H9 (cell line): ENCODE data around the gene CASP10. TPM values are rescaled to one million over a fixed set of nuclear protein-coding genes. Genes with fewer than 3 reads are reported as not detected.

ENCODE experiments used
- DNase-seq: peaks from one replicate; pipeline ENCODE4 v3.0.0-alpha.2; 2017
- H2AFZ ChIP-seq: one replicate; pipeline ENCODE4 v1.6.1; 2013; ENCODE audit warnings: mild to moderate bottlenecking, low read length, control low read depth, moderate library complexity
- H2AK5ac ChIP-seq: 2 replicates; pipeline ENCODE4 v1.6.1; 2013; ENCODE audit warnings: low read length, control low read depth, mixed read lengths; ENCODE audit not compliant: insufficient read length
- H2BK120ac ChIP-seq: one replicate; pipeline ENCODE4 v1.6.1; 2013; ENCODE audit warnings: low read depth, mild to moderate bottlenecking, low read length, control low read depth, inconsistent platforms; ENCODE audit not compliant: poor library complexity, severe bottlenecking
- H2BK12ac ChIP-seq: 2 replicates; pipeline ENCODE4 v1.6.1; 2013; ENCODE audit warnings: low read length, control low read depth, mixed read lengths, low read depth; ENCODE audit not compliant: insufficient read length
- H2BK15ac ChIP-seq: 2 replicates; pipeline ENCODE4 v1.6.1; 2013; ENCODE audit warnings: low read depth, low read length, control low read depth
- H2BK20ac ChIP-seq: one replicate; pipeline ENCODE4 v1.6.1; 2013; ENCODE audit warnings: low read depth, mild to moderate bottlenecking, low read length, control low read depth, inconsistent platforms; ENCODE audit not compliant: poor library complexity, severe bottlenecking
- H2BK5ac ChIP-seq: 2 replicates; pipeline ENCODE4 v1.6.1; 2013; ENCODE audit warnings: low read length, control low read depth, mixed read lengths; ENCODE audit not compliant: insufficient read length
- H3K14ac ChIP-seq: 2 replicates; pipeline ENCODE4 v1.6.1; 2013; ENCODE audit warnings: low read length, control low read depth; ENCODE audit not compliant: insufficient read depth
- H3K18ac ChIP-seq: 2 replicates; pipeline ENCODE4 v1.6.1; 2013; ENCODE audit warnings: low read depth, mild to moderate bottlenecking, mixed read lengths, low read length, control low read depth; ENCODE audit not compliant: insufficient read length
- H3K23ac ChIP-seq: 2 replicates; pipeline ENCODE4 v1.6.1; 2013; ENCODE audit warnings: low read length, control low read depth, mixed read lengths, low read depth; ENCODE audit not compliant: insufficient read length
- H3K23me2 ChIP-seq: 2 replicates; pipeline ENCODE4 v1.6.1; 2013; ENCODE audit warnings: low read depth, mild to moderate bottlenecking, mixed read lengths, low read length, control low read depth; ENCODE audit not compliant: insufficient read length, poor library complexity, severe bottlenecking
- H3K27ac ChIP-seq: 2 replicates; pipeline ENCODE4 v1.5.1; 2013; ENCODE audit warnings: low read length, control low read depth, mixed read lengths, low read depth; ENCODE audit not compliant: insufficient read length
- H3K27me3 ChIP-seq: 2 replicates; pipeline ENCODE4 v1.6.1; 2013; ENCODE audit warnings: low read length, control low read depth, inconsistent platforms; ENCODE audit not compliant: insufficient read depth
- H3K4ac ChIP-seq: 2 replicates; pipeline ENCODE4 v1.6.1; 2013; ENCODE audit warnings: low read depth, mild to moderate bottlenecking, control low read depth, inconsistent platforms, low read length, moderate library complexity
- H3K4me1 ChIP-seq: 2 replicates; pipeline ENCODE4 v1.6.1; 2013; ENCODE audit warnings: low read length, control low read depth, inconsistent platforms; ENCODE audit not compliant: insufficient read depth
- H3K4me2 ChIP-seq: 2 replicates; pipeline ENCODE4 v1.6.1; 2013; ENCODE audit warnings: low read length, control low read depth, mixed read lengths; ENCODE audit not compliant: insufficient read length, insufficient read depth
- H3K56ac ChIP-seq: 2 replicates; pipeline ENCODE4 v1.6.1; 2013; ENCODE audit warnings: low read depth, mild to moderate bottlenecking, mixed read lengths, low read length, control low read depth; ENCODE audit not compliant: insufficient read length
- H3K79me1 ChIP-seq: 2 replicates; pipeline ENCODE4 v1.6.1; 2013; ENCODE audit warnings: low read depth, mild to moderate bottlenecking, moderate library complexity, low read length, control low read depth, inconsistent platforms; ENCODE audit not compliant: insufficient read depth, poor library complexity, severe bottlenecking
- H3K79me2 ChIP-seq: 2 replicates; pipeline ENCODE4 v1.6.1; 2013; ENCODE audit warnings: low read length, control low read depth, inconsistent platforms; ENCODE audit not compliant: insufficient read depth
- H3K9ac ChIP-seq: 2 replicates; pipeline ENCODE4 v1.6.1; 2013; ENCODE audit warnings: low read length, control low read depth, mixed read lengths; ENCODE audit not compliant: insufficient read length; ENCODE audit errors: extremely low read depth
- H3K9me3 ChIP-seq: one replicate; pipeline ENCODE4 v1.6.1; 2013; ENCODE audit warnings: low read depth, low read length, inconsistent platforms; ENCODE audit not compliant: control insufficient read depth
- H3T11ph ChIP-seq: one replicate; pipeline ENCODE4 v1.6.1; 2013; ENCODE audit warnings: mild to moderate bottlenecking, low read length, control low read depth, inconsistent platforms
- H4K20me1 ChIP-seq: one replicate; pipeline ENCODE4 v1.6.1; 2013; ENCODE audit not compliant: control insufficient read depth, insufficient read length, insufficient read depth
- H4K5ac ChIP-seq: 2 replicates; pipeline ENCODE4 v1.6.1; 2013; ENCODE audit warnings: low read depth, mild to moderate bottlenecking, mixed read lengths, low read length, control low read depth; ENCODE audit not compliant: insufficient read length
- H4K8ac ChIP-seq: replicated peaks from 2 replicates; pipeline ENCODE4 v1.6.1; 2013; ENCODE audit warnings: low read length, control low read depth, mixed read lengths, low read depth; ENCODE audit not compliant: insufficient read length
- H4K91ac ChIP-seq: 2 replicates; pipeline ENCODE4 v1.6.1; 2013; ENCODE audit warnings: low read depth, mild to moderate bottlenecking, moderate library complexity, mixed read lengths, low read length, control low read depth; ENCODE audit not compliant: insufficient read length
- H3K27ac Mint-ChIP-seq, 3 experiments: 2 replicates in 2 of 3; 3 replicates in 1 of 3; pipeline ENCODE4 v1.8.0; 2020 to 2021; ENCODE audit warnings: mixed read lengths in 3 of 3, mild to moderate bottlenecking in 1 of 3, moderate library complexity in 1 of 3
- H3K27me3 Mint-ChIP-seq: 2 replicates; pipeline ENCODE4 v1.8.0; 2021; ENCODE audit warnings: low read depth, mild to moderate bottlenecking, moderate library complexity, mixed read lengths
- H3K36me3 Mint-ChIP-seq, 3 experiments: 2 replicates in 2 of 3; 3 replicates in 1 of 3; pipeline ENCODE4 v1.8.0; 2020 to 2021; ENCODE audit warnings: low read depth in 3 of 3, mixed read lengths in 3 of 3; ENCODE audit not compliant: insufficient read depth in 1 of 3
- H3K4me1 Mint-ChIP-seq, 2 experiments: 2 replicates each; pipeline ENCODE4 v1.8.0; 2020; ENCODE audit warnings: mixed read lengths in 2 of 2
- H3K4me3 Mint-ChIP-seq, 2 experiments: 2 replicates in 1 of 2; 3 replicates in 1 of 2; pipeline ENCODE4 v1.8.0; 2020 to 2021; ENCODE audit warnings: mild to moderate bottlenecking in 2 of 2, mixed read lengths in 2 of 2, moderate library complexity in 1 of 2
- H3K9me3 Mint-ChIP-seq, 2 experiments: 2 replicates in 1 of 2; 3 replicates in 1 of 2; pipeline ENCODE4 v1.8.0; 2020; ENCODE audit warnings: mild to moderate bottlenecking in 2 of 2, mixed read lengths in 2 of 2, moderate library complexity in 1 of 2
- WGBS: extraction: QIAGEN DNeasy Blood & Tissue Kit; methylation state at CpG from one replicate; pipeline ENCODE4 v1.1.7; 2013; ENCODE audit warnings: missing lambda C conversion rate, low lambda C conversion rate, mixed read lengths; ENCODE audit not compliant: insufficient read length; ENCODE audit errors: extremely low coverage; 5-methylcytosine and 5-hydroxymethylcytosine counted together
- total RNA-seq: library from RNA; stranded (reverse); gene quantifications from 2 replicates; pipeline ENCODE4 v1.2.1, GENCODE V29; 2021
- TF ChIP-seq, protein P1 (sequence below): fragments of 200-600 bp; sonication (generic); conservative IDR thresholded peaks from 3 replicates; pipeline ENCODE4 v1.8.0; 2021; ENCODE audit warnings: antibody characterized with exemption, mild to moderate bottlenecking

CASP10 gene
- total RNA-seq, 1 experiment from 2014 or later, result 2.7 TPM

DNA sequence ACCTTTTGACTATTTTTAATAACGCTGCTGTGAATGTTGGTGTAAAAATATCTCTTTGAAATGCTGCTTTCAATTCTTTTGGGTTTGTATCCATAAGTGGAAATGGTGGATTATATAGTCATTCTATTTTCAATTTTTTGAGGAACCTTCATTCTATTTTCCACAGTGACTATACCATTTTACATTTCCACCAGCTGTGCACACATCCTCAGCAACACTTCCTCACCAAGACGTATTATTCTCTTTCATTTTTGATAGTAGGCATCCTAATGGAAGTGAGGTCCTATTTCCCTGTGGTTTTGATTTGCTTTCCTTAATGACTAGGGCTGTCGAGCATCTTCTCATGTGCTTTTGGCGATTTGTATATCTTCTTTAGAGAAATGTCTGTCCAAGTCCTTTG is 14.8 kb downstream of the CASP10 start:
- no peak overlapping the region for H3K4me2 ChIP-seq
- H3K4me3 Mint-ChIP-seq, result no peak overlapping the region
- no peaks in the 10 kb centered on the region for H3K4me1 ChIP-seq
- H3K4ac ChIP-seq, result no peak overlapping the region
- no peaks in the 10 kb centered on the region for H3K23me2 ChIP-seq
- H3K9me3 Mint-ChIP-seq, result no peaks in the 10 kb centered on the region
- no peak overlapping the region for H2BK120ac ChIP-seq
- no peak overlapping the region for H2BK20ac ChIP-seq
- H3K27ac ChIP-seq, result no peak overlapping the region
- no peaks in the 10 kb centered on the region for H3K79me2 ChIP-seq
- H2AFZ ChIP-seq, result no peak overlapping the region
- H3K27me3 ChIP-seq, result no peaks in the 10 kb centered on the region
- H3K79me1 ChIP-seq, result no peaks in the 10 kb centered on the region
- H3K56ac ChIP-seq, result no peak overlapping the region
- no peak overlapping the region for H4K5ac ChIP-seq
- peak overlapping the region in 1 of 3 experiments; percentile 40; a peak in 1 of 7 replicates for H3K27ac Mint-ChIP-seq
- H3T11ph ChIP-seq, result no peak overlapping the region
- H2AK5ac ChIP-seq, result no peak overlapping the region
- no CpG with 5 or more reads among the region's 4 CpGs for WGBS
- H4K8ac ChIP-seq, result no peak overlapping the region
- no peak overlapping the region for H4K91ac ChIP-seq
- H4K20me1 ChIP-seq, result no peaks in the 10 kb centered on the region
- no peak overlapping the region for H2BK15ac ChIP-seq
- peaks cover 0 to 8% (median 0%) of the 10 kb centered on the region in 3 experiments; a peak in 4 of 7 replicates for H3K36me3 Mint-ChIP-seq
- no peaks in the 10 kb centered on the region for H3K9me3 ChIP-seq
- no peak overlapping the region for H2BK12ac ChIP-seq
- H3K9ac ChIP-seq, result no peak overlapping the region
- H3K27me3 Mint-ChIP-seq, result no peaks in the 10 kb centered on the region
- no peak overlapping the region for H2BK5ac ChIP-seq
- no peak for DNase-seq
- no peak overlapping the region for H3K14ac ChIP-seq
- H3K18ac ChIP-seq, result no peak overlapping the region
- TF ChIP-seq, protein P1, sequence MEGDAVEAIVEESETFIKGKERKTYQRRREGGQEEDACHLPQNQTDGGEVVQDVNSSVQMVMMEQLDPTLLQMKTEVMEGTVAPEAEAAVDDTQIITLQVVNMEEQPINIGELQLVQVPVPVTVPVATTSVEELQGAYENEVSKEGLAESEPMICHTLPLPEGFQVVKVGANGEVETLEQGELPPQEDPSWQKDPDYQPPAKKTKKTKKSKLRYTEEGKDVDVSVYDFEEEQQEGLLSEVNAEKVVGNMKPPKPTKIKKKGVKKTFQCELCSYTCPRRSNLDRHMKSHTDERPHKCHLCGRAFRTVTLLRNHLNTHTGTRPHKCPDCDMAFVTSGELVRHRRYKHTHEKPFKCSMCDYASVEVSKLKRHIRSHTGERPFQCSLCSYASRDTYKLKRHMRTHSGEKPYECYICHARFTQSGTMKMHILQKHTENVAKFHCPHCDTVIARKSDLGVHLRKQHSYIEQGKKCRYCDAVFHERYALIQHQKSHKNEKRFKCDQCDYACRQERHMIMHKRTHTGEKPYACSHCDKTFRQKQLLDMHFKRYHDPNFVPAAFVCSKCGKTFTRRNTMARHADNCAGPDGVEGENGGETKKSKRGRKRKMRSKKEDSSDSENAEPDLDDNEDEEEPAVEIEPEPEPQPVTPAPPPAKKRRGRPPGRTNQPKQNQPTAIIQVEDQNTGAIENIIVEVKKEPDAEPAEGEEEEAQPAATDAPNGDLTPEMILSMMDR, result no peak
- H3K23ac ChIP-seq, result no peak overlapping the region
- H3K4me1 Mint-ChIP-seq, result peaks cover 4 to 6% of the 10 kb centered on the region in 2 experiments; a peak in 3 of 4 replicates
